ENCODE data around the gene MSL1.

DNA sequence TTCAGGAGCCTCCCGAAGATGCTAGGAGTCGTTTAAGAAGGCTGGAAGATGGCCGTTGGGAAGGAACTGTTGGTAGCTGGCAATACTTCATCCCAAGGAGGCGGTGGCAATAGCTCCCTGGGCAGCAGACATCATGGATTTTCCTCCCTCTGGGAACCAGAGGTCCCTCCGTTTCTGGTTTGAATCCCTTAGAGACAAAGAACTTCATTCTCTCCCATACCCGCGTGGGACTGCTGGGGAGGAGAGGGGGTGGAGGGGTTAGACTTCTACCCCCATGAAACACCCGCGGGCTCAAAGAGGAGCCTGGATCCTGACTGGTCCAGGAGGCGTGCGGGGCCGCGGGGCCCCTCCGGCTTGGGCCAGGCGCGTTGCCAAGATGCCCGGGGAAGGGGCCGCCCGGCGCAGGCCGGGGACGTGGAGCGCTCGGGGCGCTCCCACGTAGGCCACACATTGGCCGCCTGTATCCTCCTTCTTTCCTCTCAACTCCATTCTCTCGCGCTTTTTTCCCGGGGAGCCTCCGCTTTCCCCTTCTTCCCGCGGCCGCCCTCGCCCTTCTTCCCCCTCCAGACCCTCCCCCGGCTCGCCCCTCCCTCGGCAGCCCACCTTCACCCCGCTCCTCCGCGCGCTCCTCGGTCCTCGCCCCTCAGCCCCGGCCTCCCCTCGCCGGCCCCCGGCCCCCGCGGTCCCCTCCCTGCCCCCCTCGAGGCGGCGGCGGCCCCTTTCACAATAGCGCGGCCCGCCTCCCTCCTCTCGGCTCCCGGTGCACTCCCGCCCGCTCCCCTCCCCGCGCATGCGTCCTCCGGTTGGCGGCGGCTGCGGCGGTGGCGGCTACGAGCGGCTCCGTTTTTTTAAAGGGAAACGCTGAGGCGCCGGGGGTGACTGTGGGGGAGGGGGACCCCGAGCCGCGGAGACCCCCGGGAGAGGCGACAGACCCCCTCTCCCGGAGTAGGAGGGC lies at the start of gene MSL1:
- no peak for TF ChIP-seq CTCF (IDR thresholded peaks at IDR 0.05)
- peak in 1 of 2 donors; percentile 44 for TF ChIP-seq POLR2A (IDR thresholded peaks at IDR 0.05)
